Ammon's horn (tissue), 1 donor: ENCODE data around the gene MSH2.
"Not testable (repeated sequence)": the region's sequence is repeated elsewhere in the genome, so short reads cannot be mapped to it uniquely, and the experiment has no call there.

Source experiments
- DNase-seq: peaks from one replicate; pipeline ENCODE4 v3.0.0-alpha.2; 2016; ENCODE audit warnings: low spot score

Gene MSH2

DNA sequence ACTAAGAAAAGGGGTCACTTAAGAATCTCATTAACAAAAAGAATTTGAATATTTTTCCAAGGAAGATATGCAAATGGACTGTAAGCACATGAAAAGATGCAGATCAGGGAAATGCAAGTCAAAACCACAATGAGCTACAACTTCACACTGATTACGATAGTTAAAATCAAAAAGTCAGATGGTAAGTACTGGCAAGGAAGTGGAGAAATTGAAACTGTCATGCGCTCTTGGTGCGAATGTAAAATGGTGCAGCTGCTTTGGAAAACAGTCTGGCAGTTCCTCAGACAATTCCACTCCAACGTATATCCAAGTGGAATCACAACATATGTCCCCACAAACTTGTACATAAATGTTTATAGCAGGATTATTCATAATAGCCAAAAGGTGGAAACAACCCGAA, 81.4 kb downstream of the MSH2 start:
- no peak for DNase-seq

DNA sequence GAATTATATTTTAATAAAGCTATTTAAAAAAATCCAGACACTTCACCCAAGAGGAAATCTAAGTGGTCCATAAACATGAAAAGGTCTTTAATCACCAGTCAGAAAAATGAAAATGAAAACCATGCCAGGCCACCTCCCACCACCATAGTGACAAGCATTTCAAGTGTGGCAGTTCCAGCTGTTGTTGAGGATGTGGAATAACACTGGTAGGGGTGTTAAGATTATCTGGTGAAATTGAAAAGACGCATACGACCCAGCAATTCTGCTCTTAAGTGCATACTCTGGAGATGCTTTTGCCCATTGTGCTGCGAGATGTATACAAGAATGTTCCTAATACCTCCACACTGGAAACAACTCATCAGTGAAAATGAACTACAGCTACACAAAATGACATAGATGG, 82.2 kb downstream of the MSH2 start:
- no peak for DNase-seq

DNA sequence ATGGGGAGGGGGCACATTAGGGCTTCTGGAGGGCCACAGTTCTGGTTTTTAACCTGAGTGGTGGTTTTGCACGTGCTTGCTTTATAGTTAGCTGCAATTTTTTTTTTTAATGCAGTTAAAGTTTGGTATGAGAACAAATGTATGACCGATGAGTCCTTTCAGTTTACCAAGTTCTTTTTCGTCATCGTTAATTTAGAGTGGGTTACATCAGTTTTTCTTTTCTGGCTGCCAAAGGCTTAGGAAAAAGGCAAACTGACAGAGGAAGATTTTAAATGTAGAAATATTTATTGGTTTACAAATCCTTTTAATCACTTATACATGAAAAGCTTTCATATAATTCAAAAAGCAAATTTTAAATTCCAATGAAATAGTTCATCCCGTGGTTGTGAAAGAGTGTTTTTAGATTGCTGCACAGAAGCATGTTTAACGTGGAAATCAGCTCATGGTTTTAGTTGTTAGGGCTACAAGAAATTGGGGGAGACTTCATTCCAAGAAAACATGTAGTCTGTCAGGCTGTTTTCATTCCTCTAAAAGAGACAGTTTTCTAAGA, 82.9 kb downstream of the MSH2 start:
- no peak for DNase-seq

DNA sequence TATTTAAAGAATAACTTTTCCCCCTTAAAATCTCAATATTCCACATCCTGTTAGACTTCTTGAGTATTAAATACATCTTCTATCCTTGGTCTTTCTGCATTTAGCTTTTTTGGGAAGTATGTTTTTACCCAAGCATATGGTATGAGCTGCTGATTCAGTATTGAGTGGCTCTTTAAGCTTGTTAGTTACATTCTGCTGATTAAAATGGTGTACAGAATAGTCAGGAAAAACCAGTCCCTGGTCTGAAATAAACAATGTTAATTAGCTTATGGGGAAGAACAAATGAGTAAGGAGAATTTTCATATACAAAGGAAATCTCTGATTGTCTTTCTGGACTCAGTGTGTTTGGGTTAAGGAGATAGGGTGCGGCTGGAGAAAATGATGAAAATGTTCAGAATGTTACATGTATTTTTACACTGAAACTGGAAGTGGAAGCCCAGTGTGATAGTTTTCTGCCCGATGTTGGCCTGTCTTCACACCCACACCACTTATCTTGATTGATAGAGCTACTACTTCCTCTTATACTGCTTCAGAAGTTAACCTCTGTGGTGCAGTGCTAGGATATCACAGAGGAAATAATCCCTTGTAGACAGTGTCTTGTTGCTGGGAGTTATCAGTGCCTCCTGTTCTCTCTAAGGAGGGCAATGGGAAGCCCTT, 84.0 kb downstream of the MSH2 start:
- DNase-seq = no peak

DNA sequence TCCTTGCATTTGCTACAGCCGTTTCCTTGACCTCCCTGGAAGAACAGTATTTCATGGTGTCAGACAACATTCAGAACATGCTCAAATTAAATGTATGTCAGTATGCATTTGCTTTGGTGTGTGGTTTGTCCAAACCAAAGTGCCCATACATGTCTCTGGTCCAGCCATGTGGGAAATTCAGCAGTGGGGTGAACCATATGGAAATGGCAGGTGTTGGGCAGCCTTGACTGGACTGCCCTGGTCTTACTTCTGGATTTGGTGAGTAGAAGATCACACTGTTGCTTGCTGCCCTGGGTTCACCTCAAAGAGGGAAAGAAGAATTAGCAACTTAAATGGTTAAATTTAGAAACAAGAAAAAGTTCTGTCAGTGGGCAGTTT, 84.5 kb downstream of the MSH2 start:
- no peak for DNase-seq

DNA sequence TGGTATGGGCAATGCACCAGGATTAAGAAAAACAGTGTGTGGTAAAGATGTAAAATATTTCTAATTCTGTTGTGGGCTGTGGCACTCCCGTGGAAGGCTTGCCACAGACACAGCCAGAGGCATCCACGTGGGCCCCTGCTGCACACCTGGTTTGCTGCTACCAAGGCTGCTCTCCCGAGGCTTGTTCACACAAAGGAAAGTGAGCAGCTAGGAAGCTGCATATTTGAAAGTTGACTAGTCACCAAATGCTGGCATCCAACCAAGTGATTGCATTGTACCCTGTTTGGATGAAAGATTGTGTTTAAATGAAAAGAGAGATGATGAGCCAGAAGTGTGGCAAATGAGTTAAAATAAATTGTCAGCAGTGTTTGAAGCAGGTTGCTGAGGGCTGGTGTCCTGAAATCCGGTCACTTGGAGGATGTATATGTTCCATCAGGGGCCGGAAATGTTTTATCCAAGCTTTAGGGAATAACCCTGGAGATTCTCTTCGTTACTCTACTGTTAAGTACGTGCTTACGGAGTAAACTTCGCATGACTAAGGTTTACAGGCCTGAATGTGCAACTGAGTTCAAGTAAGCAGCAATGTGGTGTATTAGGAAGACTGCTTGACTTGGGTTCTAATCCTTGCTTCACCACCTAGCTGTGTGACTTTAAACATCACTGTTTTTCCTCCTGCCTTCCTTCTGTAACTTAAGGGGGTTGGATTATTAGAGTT, 86.1 kb downstream of the MSH2 start:
- DNase-seq = peak; percentile 42

DNA sequence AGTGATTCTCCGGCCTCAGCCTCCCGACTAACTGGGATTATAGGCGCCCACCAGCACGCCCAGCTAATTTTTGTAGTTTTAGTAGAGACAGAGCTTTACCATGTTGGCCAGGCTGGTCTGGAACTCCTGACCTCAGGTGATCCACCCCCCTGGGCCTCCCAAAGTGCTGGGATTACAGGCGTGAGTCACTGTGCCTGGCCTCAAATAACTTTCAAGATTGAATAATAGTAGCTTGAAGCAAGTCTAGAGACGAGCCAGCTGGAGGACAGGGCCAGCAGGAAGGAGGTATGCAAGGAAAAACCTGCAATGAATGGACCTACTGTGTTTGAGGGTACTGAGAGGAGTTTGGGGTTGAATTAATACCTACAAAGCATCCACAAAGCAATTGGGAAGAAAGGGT, 87.5 kb downstream of the MSH2 start:
- DNase-seq = no peak

DNA sequence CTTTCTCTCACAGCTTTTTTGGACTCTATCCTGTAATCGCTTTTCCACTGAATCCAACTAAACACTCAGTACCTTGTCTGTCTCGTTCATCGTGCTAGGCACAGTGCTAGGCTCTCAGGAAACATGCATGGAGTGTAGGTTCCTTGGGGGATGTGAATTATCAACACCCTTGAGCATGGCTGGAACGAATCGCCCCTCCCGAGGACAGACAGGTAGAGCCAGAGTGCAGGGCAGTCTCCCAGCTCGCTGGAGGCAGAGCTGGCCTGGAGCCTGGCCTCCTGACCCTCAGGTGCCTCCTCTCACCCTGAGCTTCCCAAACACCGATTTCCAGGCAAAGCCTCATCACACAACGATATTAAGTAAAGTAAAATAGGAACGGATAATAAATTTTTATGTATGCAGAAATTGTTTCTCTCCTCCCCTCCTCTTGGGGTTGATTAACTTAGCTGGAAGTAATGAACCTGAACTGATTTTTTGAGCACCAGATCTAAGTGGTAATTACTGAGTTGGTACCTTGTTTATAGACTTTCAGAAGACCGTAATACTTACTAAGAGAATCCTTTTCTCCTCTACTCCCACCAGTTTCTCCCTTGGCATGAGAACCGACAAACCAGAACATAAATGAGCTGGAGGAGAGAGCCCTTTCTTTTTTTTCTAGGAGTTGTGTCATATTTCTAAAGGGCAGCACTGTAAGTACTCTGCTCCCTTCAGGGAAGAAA, 90.5 kb downstream of the MSH2 start:
- no peak for DNase-seq

DNA sequence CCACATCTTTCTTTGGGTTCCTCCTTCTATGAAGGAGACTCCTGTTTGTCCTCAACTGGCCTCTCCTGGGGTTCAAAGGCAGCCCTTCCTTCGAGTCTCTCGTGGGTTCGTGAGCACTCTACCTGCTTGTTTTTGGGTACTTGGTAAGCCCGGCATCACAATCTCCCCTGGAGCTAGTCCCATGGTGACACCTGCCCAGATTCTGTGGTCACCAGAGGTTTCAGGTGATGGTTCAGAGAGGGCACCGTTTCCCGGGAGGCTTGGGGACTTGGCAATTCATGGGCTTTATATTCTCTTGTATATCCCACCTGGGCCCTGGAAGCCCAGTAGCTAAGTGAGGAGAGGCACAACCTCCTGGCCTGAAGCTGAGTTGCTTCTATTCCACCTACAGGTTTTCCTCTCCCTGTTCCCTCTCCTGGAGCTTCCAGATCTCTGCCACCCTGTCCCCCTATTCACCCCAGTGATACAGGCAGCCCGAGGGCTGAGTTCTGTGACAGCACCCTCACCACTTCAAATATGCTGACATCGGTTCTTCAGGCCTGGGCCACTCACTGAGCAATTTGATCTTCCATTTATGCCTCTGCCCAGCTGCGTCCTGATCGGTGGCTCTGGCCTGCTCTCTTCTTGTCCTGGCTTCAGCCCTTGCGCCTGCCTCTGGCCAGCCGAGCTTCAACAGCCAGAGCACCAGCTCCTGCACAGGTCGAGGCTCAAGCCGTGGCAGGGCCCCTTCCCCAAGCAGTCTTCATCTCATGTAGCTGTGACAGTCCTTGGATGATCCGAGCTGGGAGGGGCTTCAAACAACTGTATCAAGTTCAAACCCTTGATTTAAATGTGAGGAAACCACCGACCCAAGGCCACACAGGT, 91.5 kb downstream of the MSH2 start:
- DNase-seq = no peak

DNA sequence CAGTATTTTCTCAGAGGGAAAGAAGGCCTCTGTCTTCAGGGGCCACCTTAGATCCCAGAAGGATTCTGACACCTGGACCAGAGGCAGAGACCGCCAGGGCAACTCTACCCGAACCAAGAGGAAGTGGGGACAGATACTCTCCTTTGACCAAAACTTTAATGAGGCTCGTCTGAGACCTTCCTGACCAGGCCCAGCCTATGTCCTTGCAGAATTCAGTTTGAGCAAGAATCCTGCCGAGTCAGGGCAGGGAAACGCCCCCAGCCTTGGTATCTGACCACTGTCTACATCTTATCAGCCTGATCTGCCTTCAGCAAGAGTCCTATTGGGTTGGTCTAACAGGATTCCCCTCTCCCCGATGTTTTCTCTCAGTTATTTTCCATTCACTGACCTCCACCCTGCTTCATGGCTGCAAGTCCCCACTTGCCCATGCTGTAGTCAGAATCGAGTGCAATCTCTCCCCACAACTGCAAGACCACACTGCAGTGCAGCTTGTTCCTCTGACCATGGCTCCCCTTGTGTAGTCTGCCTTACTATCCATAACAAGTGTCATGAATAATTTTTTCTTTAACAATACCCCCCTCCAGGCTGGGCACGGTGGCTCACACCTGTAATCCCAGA, 95.0 kb downstream of the MSH2 start:
- no peak for DNase-seq

DNA sequence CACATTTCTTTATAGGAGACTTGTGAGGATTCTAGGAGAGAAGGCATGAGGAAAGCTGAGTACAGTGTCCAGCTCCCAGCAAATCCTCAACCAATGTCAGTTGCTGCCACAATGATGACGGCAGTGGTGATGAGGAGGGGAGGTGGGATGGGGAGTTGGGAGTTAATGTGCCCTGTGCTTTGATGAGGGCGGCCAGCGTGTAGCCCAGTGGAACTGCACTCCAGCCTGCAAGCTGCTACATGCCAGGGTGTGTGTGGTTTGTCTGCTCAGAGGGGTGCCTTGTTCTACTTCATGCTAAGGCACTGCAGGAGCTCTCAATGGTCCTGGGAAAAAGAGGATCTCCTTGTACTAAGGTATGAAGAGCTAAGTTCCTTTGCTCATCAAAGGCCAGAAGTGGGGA, 96.1 kb downstream of the MSH2 start:
- no peak for DNase-seq

DNA sequence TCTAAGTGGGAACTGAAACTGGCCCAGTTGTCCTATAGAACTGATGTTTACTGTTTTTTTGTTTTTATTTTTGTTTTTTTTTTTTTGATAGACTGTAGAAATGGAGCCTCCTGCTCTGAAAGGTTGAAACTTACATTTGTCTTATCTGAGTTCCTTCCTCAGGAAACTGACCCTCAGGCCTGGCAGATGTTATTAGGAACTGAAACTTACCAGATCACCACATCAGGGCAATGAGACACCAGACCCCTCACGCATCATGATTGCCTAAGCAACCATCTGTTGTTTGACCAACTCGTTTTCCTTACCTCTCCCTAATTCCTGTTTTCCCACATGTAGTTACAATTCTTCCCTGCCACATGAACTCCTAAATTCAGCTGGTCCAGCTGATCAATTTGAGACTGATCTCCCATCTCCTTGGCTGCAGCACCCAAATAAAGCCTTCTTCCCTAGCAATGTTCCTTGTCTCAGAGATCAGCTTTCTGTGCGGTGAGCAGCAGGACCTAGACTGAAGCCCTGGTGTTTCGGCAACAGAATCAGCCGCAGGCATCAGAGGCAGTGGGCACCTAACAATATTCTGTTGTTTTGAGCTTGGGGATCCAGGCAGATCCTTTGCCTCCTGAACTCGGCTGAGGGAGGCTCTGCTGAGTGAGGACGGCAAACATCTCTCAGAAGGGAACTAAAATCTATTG, 96.8 kb downstream of the MSH2 start:
- DNase-seq = no peak

DNA sequence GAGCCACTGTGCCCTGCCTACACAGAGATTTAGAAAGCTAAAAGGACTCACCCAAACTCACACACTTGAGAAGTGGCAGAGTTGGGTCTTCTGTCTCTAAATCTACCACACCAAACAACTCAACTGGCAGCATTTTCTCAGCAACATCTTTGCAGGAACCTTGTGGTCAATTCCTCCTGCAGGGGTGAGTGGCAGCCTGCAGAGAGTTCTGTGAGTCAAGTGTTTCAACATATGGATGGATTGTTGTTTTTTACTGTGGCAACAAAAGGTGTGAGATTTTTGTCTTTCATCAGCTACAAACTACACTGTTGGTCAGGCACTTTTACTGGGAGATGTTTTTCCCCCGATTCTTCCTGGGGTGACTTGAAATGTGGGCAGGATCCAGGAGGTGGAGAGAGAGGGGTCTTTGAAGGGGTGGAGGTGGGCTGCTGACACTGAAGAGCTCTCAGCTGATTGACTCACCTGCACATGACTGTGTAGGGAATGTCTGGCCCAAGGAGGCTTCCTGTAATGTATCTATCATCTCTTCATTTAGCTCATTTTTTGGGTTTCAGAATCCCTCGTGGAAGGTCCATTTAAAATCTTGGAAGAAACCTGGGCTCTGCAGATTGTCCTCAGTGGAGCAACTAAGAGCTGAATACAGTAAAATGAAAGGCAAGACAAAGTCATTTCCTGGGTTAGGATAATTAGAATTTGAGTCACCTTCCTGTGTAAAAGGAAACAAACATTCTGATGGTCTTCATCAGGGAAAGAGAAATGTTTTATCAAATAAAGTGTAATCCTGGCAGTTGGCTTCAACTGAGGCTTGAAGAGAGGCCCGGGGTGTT, 98.6 kb downstream of the MSH2 start:
- no peak for DNase-seq

DNA sequence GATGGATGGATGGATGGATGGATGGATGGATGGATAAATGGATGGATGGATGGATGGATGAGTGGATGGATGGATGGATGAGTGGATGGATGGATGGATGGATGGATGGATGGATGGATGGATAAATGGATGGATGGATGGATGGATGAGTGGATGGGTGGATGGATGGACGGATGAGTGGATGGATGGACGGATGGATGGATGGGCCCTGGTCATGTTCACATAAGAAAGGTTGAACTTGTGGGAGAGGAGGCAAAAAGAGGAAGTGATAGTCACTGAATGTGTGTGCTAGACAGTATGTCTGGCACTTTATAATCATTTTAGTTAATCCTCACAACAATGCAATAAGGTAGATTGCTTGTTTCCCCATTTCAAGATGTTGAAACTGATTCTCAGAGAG, 99.5 kb downstream of the MSH2 start:
- not testable (repeated sequence) for DNase-seq

DNA sequence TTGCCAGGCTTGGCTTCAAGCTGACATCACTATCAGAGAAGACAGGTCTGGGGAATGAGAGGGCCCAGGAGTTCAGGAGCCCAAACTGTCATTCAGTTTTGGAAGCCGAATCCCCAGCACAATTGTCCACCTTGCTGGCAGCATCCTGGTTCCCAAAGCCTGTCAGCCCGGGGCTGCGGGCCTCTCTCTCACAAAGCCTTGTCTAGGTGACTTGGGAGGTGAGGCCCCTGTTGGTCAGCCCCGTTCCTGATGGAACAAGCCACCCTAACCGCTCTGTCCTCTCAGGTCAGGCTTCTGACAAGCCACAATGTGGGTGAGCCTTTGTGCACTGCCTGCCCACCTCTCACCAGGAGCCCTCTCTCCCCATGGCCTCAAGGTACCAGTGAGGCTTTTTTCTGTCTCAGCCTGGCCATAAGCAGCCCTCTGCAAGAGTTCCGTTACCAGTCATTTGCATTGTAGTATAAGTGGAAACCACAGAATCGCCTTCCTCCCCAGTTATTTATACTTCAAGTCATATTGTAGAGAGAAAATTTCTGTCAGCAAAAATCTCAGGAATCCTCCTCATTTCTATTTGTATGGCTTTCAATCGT, 100.6 kb downstream of the MSH2 start:
- DNase-seq = no peak

DNA sequence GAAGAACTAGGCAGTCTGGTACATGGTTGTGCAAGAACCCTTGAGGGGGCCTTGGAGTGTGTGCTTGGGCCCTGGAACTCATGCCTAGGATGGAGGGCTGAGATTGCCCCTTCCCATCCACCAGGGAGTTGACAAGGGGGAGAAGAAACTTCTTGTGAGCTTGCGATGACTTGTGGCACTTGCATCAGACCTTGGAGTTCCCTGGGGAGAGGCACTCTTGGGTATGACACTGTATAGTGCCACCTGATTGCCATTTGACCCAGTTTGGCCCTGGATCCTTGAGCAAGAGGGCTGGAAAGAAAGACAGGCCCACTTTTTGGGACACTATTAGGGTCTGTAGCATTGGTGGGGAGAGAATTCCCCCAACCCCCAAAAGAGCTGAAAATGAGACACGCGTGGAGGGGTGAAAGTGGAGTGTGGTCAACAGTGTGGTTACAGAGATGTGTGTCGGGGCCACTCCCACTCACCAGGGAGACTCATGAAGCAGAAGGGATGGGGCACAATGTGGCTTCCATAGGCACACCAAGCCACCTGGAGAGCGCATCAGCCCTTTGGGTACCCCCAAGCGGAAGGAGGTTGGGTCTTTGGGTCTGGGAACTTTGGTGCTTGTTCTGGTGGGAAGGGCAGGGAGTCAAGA, 101.3 kb downstream of the MSH2 start:
- no peak for DNase-seq

DNA sequence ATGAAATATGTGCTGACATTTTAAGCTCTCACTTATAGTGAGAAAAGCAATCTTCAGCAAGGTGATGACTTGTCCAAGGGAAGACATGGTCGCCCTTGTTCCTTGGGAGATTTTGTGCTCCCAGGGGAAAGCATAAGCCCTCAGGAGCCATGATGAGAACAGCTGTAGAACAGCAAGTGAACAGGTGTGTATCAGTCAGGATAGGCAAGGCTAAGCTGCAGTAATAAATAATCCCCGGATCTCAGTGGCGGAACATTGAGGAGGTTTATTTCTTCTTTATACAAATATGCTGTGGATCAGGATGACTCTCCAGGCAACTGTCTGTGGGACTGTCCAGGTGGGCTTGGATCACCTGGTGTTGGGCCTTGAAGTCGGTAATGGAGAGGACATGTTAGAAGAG, 103.1 kb downstream of the MSH2 start:
- no peak for DNase-seq

DNA sequence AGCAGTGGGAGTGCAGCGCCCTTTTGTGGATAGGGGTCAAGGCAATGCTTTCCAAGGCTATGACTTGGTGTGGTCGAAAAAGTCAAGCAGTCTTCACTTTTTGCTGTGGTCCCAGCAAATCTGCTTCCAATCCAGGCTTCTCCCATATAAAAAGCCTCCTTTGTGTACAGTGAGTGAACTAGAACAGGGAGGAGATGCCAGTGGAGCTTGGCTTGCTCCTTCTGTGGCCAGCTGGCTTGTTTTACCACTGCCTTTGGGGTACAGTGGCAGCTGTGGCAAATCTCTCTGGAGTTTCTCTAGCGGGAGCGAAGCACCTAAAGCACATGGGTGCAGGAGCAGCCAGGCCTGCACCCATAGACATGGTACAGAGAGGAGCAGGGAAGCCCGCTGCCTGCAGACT, 103.5 kb downstream of the MSH2 start:
- DNase-seq = peak; percentile 43

DNA sequence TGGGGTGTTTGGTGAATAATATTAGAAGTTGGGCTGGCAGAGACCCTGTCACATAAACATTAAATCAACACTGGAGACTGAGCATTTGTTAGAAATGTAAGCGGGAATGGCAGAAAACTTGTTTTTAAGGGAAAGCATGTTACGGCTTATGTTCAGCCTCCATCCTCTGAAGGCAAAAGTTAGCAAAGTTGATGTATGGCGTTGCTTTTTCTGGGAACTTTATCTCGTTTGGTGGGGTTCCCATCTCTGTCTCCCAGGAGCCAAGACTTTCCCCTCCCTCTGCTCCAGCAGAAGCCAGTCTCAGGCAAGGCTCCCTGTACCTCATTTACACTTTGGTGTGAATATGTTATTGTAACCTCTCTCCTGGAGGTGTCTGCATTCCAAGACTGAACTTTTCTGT, 105.1 kb downstream of the MSH2 start:
- DNase-seq = no peak
